CD4-positive, alpha-beta T cell (primary cell): ENCODE results near the gene DDX31. TPM values are rescaled to one million over a fixed set of nuclear protein-coding genes. Genes with fewer than 3 reads are reported as not detected.

ENCODE experiments used
- ATAC-seq: fragments of 200-7000 bp; cut with Tn5 transposase; one replicate; pipeline ENCODE4 v1.10.0; 2022; ENCODE audit warnings: mild to moderate bottlenecking; ENCODE audit not compliant: poor library complexity
- CTCF ChIA-PET: fragments of 350-600 bp; sonication (Branson Sonifier 250); formaldehyde crosslinking; loops from one replicate; lab custom pipeline; 2021; ENCODE audit warnings: antibody characterized with exemption, inconsistent platforms; lab: Charles Lee
- POLR2A ChIA-PET: fragments of 350-600 bp; sonication (Branson Sonifier 250); formaldehyde crosslinking; loops from one replicate; lab custom pipeline; 2021; ENCODE audit warnings: antibody characterized with exemption, inconsistent platforms; lab: Charles Lee
- DNase-seq, 14 experiments: peaks; one replicate each; pipeline ENCODE4 v3.0.0-alpha.2; 2013 to 2020; ENCODE audit warnings: mixed read lengths in 2 of 14
- H3K27ac ChIP-seq, 2 donors: one replicate each; pipeline versions ENCODE4 v1.5.1 to v1.7.0; 2013; ENCODE audit warnings: low read length in 2 of 2, low read depth in 1 of 2, mild to moderate bottlenecking in 1 of 2
- H3K27me3 ChIP-seq, 2 experiments: 1 replicate in 1 of 2; 2 replicates in 1 of 2; pipeline versions ENCODE4 v1.6.1 to v1.7.0; 2013; ENCODE audit warnings: low read length in 2 of 2, control low read depth in 1 of 2, mild to moderate bottlenecking in 1 of 2, moderate library complexity in 1 of 2; ENCODE audit not compliant: insufficient read depth in 2 of 2, control insufficient read depth in 1 of 2
- H3K36me3 ChIP-seq: one replicate; pipeline ENCODE4 v1.6.1; 2013; ENCODE audit warnings: low read length, control low read depth; ENCODE audit not compliant: insufficient read depth
- H3K4me1 ChIP-seq: one replicate; pipeline ENCODE4 v1.6.1; 2013; ENCODE audit warnings: low read length, control low read depth; ENCODE audit not compliant: insufficient read depth
- H3K4me3 ChIP-seq: one replicate; pipeline ENCODE4 v1.5.1; 2013; ENCODE audit warnings: mild to moderate bottlenecking, low read length, moderate library complexity
- H3K9me3 ChIP-seq, 2 experiments: 1 replicate in 1 of 2; 2 replicates in 1 of 2; pipeline versions ENCODE4 v1.6.1 to v1.7.0; 2013; ENCODE audit warnings: low read length in 2 of 2, mild to moderate bottlenecking in 2 of 2, control low read depth in 1 of 2, moderate library complexity in 1 of 2; ENCODE audit not compliant: control insufficient read depth in 1 of 2, insufficient read depth in 1 of 2
- H3K27ac Mint-ChIP-seq: one replicate; pipeline ENCODE4 v1.8.0; 2020; ENCODE audit warnings: mixed read lengths
- H3K27me3 Mint-ChIP-seq: one replicate; pipeline ENCODE4 v1.8.0; 2021; ENCODE audit warnings: mixed read lengths
- H3K36me3 Mint-ChIP-seq: one replicate; pipeline ENCODE4 v1.8.0; 2021; ENCODE audit warnings: low read depth, mixed read lengths
- H3K4me1 Mint-ChIP-seq: one replicate; pipeline ENCODE4 v1.8.0; 2021; ENCODE audit warnings: low read depth, mixed read lengths
- H3K4me3 Mint-ChIP-seq: one replicate; pipeline ENCODE4 v1.8.0; 2020; ENCODE audit warnings: mild to moderate bottlenecking, mixed read lengths
- H3K9me3 Mint-ChIP-seq: one replicate; pipeline ENCODE4 v1.8.0; 2020; ENCODE audit warnings: mixed read lengths
- CTCF ChIP-seq: fragments of 200-600 bp; IDR thresholded peaks from one replicate; pipeline ENCODE4 v1.8.0; 2022; ENCODE audit warnings: antibody characterized with exemption, mild to moderate bottlenecking
- intact Hi-C, 2 experiments: fragments of 100-400 bp; cut with DNase I in 1 of 2; cut with micrococcal nuclease in 1 of 2; formaldehyde crosslinking; loops; one replicate each; pipeline versions ENCODE4 v1.15.1 to v1.9.0; 2023 to 2025; cut with DNase I, micrococcal nuclease
- total RNA-seq, 174 experiments: library from RNA in 2 of 174; stranded (reverse) in 2 of 174; gene quantifications; one replicate each; pipeline ENCODE4 v1.2.3 and lab custom pipeline; 2021 to 2026

DDX31 gene
- total RNA-seq, 2 experiments from 2014 or later = 11.0 to 11.3 TPM

GRCh38 chr9:132586830-132587591, 82.8 kb downstream of the DDX31 start:
- no peaks in the 10 kb centered on the region for H3K36me3 ChIP-seq
- H3K27ac Mint-ChIP-seq = no peak overlapping the region
- no peaks in the 10 kb centered on the region for H3K36me3 Mint-ChIP-seq
- H3K27ac ChIP-seq = no peak overlapping the region
- H3K27me3 Mint-ChIP-seq = peaks cover 84% of the 10 kb centered on the region
- peaks cover 83 to 87% of the 10 kb centered on the region in 2 experiments for H3K27me3 ChIP-seq
- peaks cover 3% of the 10 kb centered on the region for H3K4me1 Mint-ChIP-seq
- H3K4me1 ChIP-seq = peaks cover 10% of the 10 kb centered on the region
- DNase-seq (no peak), ATAC-seq (no peak)
- H3K4me3 ChIP-seq = no peak overlapping the region
- no peak for TF ChIP-seq CTCF
- POLR2A ChIA-PET = no interaction called here
- peaks cover 3 to 59% of the 10 kb centered on the region in 2 experiments for H3K9me3 ChIP-seq
- intact Hi-C loops = no loop called here
- CTCF ChIA-PET = no interaction called here
- H3K4me3 Mint-ChIP-seq = peak overlapping the region; percentile 30
- no peaks in the 10 kb centered on the region for H3K9me3 Mint-ChIP-seq

GRCh38 chr9:132585954-132586829, 83.6 kb downstream of the DDX31 start:
- no peak overlapping the region for H3K4me3 Mint-ChIP-seq
- H3K4me3 ChIP-seq = no peak overlapping the region
- CTCF ChIA-PET = no interaction called here

More at GRCh38 chr9:132585954-132586829, 83.6 kb downstream of the DDX31 start:
- H3K9me3 Mint-ChIP-seq = no peaks in the 10 kb centered on the region
- Histone ChIP-seq H3K27me3 (peaks cover 86 to 87% of the 10 kb centered on the region in 2 experiments), H3K27ac (no peak overlapping the region), H3K9me3 (peaks cover 3 to 67% of the 10 kb centered on the region in 2 experiments), H3K36me3 (no peaks in the 10 kb centered on the region), H3K4me1 (peaks cover 19% of the 10 kb centered on the region)
- no peak overlapping the region for H3K27ac Mint-ChIP-seq
- POLR2A ChIA-PET = no interaction called here
- ATAC-seq = no peak
- intact Hi-C loops = no loop called here
- H3K36me3 Mint-ChIP-seq = no peaks in the 10 kb centered on the region
- TF ChIP-seq CTCF = no peak
- no peak for DNase-seq
- peaks cover 84% of the 10 kb centered on the region for H3K27me3 Mint-ChIP-seq
- peaks cover 10% of the 10 kb centered on the region for H3K4me1 Mint-ChIP-seq
